HepG2 (cell line): ENCODE results near the gene CSTB. TPM values are rescaled to one million over a fixed set of nuclear protein-coding genes. Genes with fewer than 3 reads are reported as not detected.

ENCODE experiments used
- ATAC-seq: fragments of 200-7000 bp; cut with Tn5 transposase; 3 replicates; pipeline ENCODE4 v1.9.1; 2020; ENCODE audit warnings: mild to moderate bottlenecking, moderate library complexity
- BruUV-seq: library from RNA; stranded (reverse); fragments of 400-500 nt; replicated peaks from 2 replicates; lab custom pipeline; 2021; lab: Mats Ljungman, UMichigan
- CTCF ChIA-PET: fragments of 300-600 bp; formaldehyde crosslinking; extraction: SDS; loops from one replicate; lab custom pipeline; 2021; ENCODE audit warnings: low total read pairs, inconsistent platforms, low intra/inter-chr PET ratio; lab: Yijun Ruan, JAX
- POLR2A ChIA-PET: fragments of 350-600 bp; sonication (Branson Sonifier 250); formaldehyde crosslinking; loops from one replicate; lab custom pipeline; 2020; ENCODE audit warnings: antibody characterized with exemption, inconsistent platforms; lab: Yijun Ruan, JAX
- DNase-seq: peaks from one replicate; pipeline ENCODE4 v3.0.0-alpha.2; 2015; ENCODE audit warnings: low spot score
- FAIRE-seq: peaks from 3 replicates; lab custom pipeline; 2011; peaks lifted over from hg19 to GRCh38; lab: Jason Lieb, UNC
- H2AFZ ChIP-seq: one replicate; pipeline ENCODE4 v1.6.1; 2011; ENCODE audit warnings: low read length, inconsistent platforms
- H3K27ac ChIP-seq: fragments of 300-600 bp; 3 replicates; pipeline ENCODE4 v1.8.0; 2011; ENCODE audit warnings: mixed run types, mild to moderate bottlenecking, mixed read lengths, low read length, inconsistent platforms; ENCODE audit not compliant: insufficient read depth; ENCODE audit errors: extremely low read length
- H3K27me3 ChIP-seq, 2 experiments: fragments of 200-600 bp in 1 of 2; 2 replicates in 1 of 2; 3 replicates in 1 of 2; pipeline versions ENCODE4 v1.6.0 to v1.8.0; 2011; ENCODE audit warnings: low read length in 2 of 2, mild to moderate bottlenecking in 2 of 2, moderate library complexity in 2 of 2, inconsistent platforms in 1 of 2; ENCODE audit not compliant: insufficient read depth in 2 of 2, control insufficient read depth in 1 of 2
- H3K36me3 ChIP-seq, 2 experiments: fragments of 200-600 bp in 1 of 2; replicated peaks in 1 of 2; 2 replicates in 1 of 2; 3 replicates in 1 of 2; pipeline versions ENCODE4 v1.5.1 to v1.8.0; 2011; ENCODE audit warnings: low read length in 2 of 2, inconsistent platforms in 1 of 2; ENCODE audit not compliant: insufficient read depth in 2 of 2, control insufficient read depth in 1 of 2
- H3K4me1 ChIP-seq: 2 replicates; pipeline ENCODE4 v1.5.1; 2012; ENCODE audit warnings: low read length, inconsistent platforms; ENCODE audit not compliant: insufficient read depth
- H3K4me2 ChIP-seq: 2 replicates; pipeline ENCODE4 v1.6.0; 2011; ENCODE audit warnings: low read depth, low read length, inconsistent platforms
- H3K4me3 ChIP-seq, 3 experiments: fragments of 200-600 bp in 1 of 3; sonication (generic), shearing (Covaris generic) in 1 of 3; replicated peaks in 1 of 3; 2 replicates each; pipeline ENCODE4 v1.5.1; 2011 to 2016; ENCODE audit warnings: low read length in 3 of 3, inconsistent platforms in 2 of 3, low read depth in 2 of 3, mild to moderate bottlenecking in 2 of 3, control low read depth in 1 of 3, mixed read lengths in 1 of 3; ENCODE audit not compliant: insufficient read depth in 1 of 3
- H3K79me2 ChIP-seq: one replicate; pipeline ENCODE4 v1.6.1; 2011; ENCODE audit warnings: low read length, inconsistent platforms; ENCODE audit not compliant: insufficient read depth
- H3K9ac ChIP-seq: 2 replicates; pipeline ENCODE4 v1.6.0; 2011; ENCODE audit warnings: mild to moderate bottlenecking, low read depth, low read length, inconsistent platforms; ENCODE audit not compliant: insufficient read depth
- H3K9me3 ChIP-seq: 2 replicates; pipeline ENCODE4 v1.5.1; 2012; ENCODE audit warnings: mild to moderate bottlenecking, low read length
- H4K20me1 ChIP-seq: 2 replicates; pipeline ENCODE4 v1.6.0; 2011; ENCODE audit warnings: inconsistent platforms, mild to moderate bottlenecking, low read length, moderate library complexity; ENCODE audit not compliant: insufficient read depth
- ARNTL ChIP-seq: sonication (generic); formaldehyde crosslinking; IDR thresholded peaks from 2 replicates; pipeline ENCODE4 v1.4.0; 2020; ENCODE audit warnings: mild to moderate bottlenecking, missing genetic modification reagents
- CCAR2 ChIP-seq: fragments of 200-400 bp; formaldehyde crosslinking; optimal IDR thresholded peaks from 2 replicates; pipeline ENCODE3; 2018; ENCODE audit warnings: low read depth, mild to moderate bottlenecking, low read length, moderate library complexity
- HCFC1 ChIP-seq: fragments of 150-350 bp; IDR thresholded peaks from 2 replicates; pipeline ENCODE4 v1.6.1; 2014; ENCODE audit warnings: low read depth, low read length
- HIC2 ChIP-seq: sonication (generic); formaldehyde crosslinking; IDR thresholded peaks from 2 replicates; pipeline ENCODE4 v1.9.0; 2022; ENCODE audit warnings: low read depth, missing genetic modification reagents
- JUN ChIP-seq: sonication (generic); formaldehyde crosslinking; IDR thresholded peaks from 2 replicates; pipeline ENCODE4 v1.4.0; 2020; ENCODE audit warnings: mild to moderate bottlenecking, missing genetic modification reagents
- KDM6A ChIP-seq: IDR thresholded peaks from 2 replicates; pipeline ENCODE4 v1.6.1; 2016; ENCODE audit warnings: low read depth
- KLF11 ChIP-seq: IDR thresholded peaks from 2 replicates; pipeline ENCODE4 v1.6.1; 2016; ENCODE audit warnings: missing compliant biosample characterization
- MED8 ChIP-seq: sonication (generic); formaldehyde crosslinking; IDR thresholded peaks from 2 replicates; pipeline ENCODE4 v1.8.1; 2023; ENCODE audit warnings: mild to moderate bottlenecking, missing genetic modification reagents; ENCODE audit not compliant: insufficient replicate concordance
- NR1H2 ChIP-seq: sonication (generic); formaldehyde crosslinking; IDR thresholded peaks from 2 replicates; pipeline ENCODE4 v1.8.1; 2022; ENCODE audit warnings: low read depth, missing genetic modification reagents, borderline replicate concordance
- RXRB ChIP-seq: IDR thresholded peaks from 2 replicates; pipeline ENCODE4 v1.6.1; 2016; ENCODE audit warnings: borderline replicate concordance, missing genetic modification reagents, missing compliant biosample characterization
- ZFP36 ChIP-seq: fragments of 150-350 bp; IDR thresholded peaks from 2 replicates; pipeline ENCODE4 v1.6.1; 2018; ENCODE audit warnings: borderline replicate concordance, low read length, low read depth; ENCODE audit not compliant: partially characterized antibody
- ZNF484 ChIP-seq: sonication (generic); formaldehyde crosslinking; IDR thresholded peaks from 2 replicates; pipeline ENCODE4 v1.5.1; 2020; ENCODE audit warnings: mild to moderate bottlenecking, low read depth, missing genetic modification reagents, borderline replicate concordance
- ZNF687 ChIP-seq: sonication (generic); formaldehyde crosslinking; IDR thresholded peaks from 2 replicates; pipeline ENCODE4 v1.5.1; 2020; ENCODE audit warnings: mild to moderate bottlenecking, missing genetic modification reagents, moderate library complexity
- ZNF740 ChIP-seq: sonication (generic); formaldehyde crosslinking; IDR thresholded peaks from 2 replicates; pipeline ENCODE4 v1.4.0; 2020; ENCODE audit warnings: missing genetic modification reagents
- WGBS: methylation state at CpG from one replicate; pipeline ENCODE4 v1.1.6; 2017; ENCODE audit warnings: low lambda C conversion rate; 5-methylcytosine and 5-hydroxymethylcytosine counted together
- in situ Hi-C: cut with HindIII; loops from 2 replicates; pipeline ENCODE4 v1.10.0; 2017; ENCODE audit warnings: low pct_unique_long_range_greater_than_20kb; ENCODE audit not compliant: extremely low pct_ligation_motif_present
- intact Hi-C: fragments of 100-400 bp; cut with micrococcal nuclease; formaldehyde crosslinking; loops from one replicate; pipeline ENCODE4 v1.10.0; 2022; ENCODE audit not compliant: unreplicated experiment
- polyA plus RNA-seq, 8 experiments: library from polyadenylated mRNA; depleted of rRNA in 3 of 8; stranded (reverse) in 7 of 8; unstranded in 1 of 8; fragments of >200 nt; fragmentation: Illumina TruSeq in 4 of 8; extraction: Trizol in 4 of 8; gene quantifications; 2 replicates each; pipeline versions ENCODE4 v1.2.1 to v1.2.3, GENCODE V29; 2011 to 2016; ENCODE audit warnings: low read depth in 4 of 8, missing spikeins in 1 of 8, mixed read lengths in 1 of 8; ENCODE audit not compliant: insufficient read depth in 1 of 8
- total RNA-seq, 5 experiments: library from RNA; depleted of rRNA; stranded (reverse); fragments of >200 nt; fragmentation: Illumina TruSeq; extraction: Trizol; gene quantifications; 2 replicates each; pipeline ENCODE4 v1.2.3, GENCODE V29; 2016; ENCODE audit warnings: low read depth in 1 of 5

The CSTB gene
- total and polyA plus RNA-seq, 2 of the 13 experiments (the other 11 are each of a cell fraction or from before 2014, with no cell fraction given): 11.7 to 94.1 TPM

GRCh38 chr21:43810505-43811261 lies 34.6 kb upstream of the CSTB start:
- ATAC-seq: peak; percentile 79
- H3K27me3 ChIP-seq: peaks cover 0 to 2% of the 10 kb centered on the region in 2 experiments; a peak in 2 of 5 replicates
- peaks cover 1 to 4% of the 10 kb centered on the region in 2 experiments; a peak in 2 of 5 replicates for H3K36me3 ChIP-seq
- POLR2A ChIA-PET: no interaction called here
- H3K4me1 ChIP-seq: peaks cover 44% of the 10 kb centered on the region
- H4K20me1 ChIP-seq: no peaks in the 10 kb centered on the region
- no peak overlapping the region for H3K27ac ChIP-seq
- no peak overlapping the region for H2AFZ ChIP-seq
- 27% methylated on average over 17 of the region's 23 CpGs for WGBS
- DNase-seq: peak; percentile 75
- BruUV-seq: no TSS peak
- no peaks in the 10 kb centered on the region for H3K79me2 ChIP-seq
- peak; percentile 73 for FAIRE-seq
- in situ Hi-C loops (loop anchor here (5.0 kb wide), 1 partner anchor 127 kb away; no protein-coding TSS in a partner anchor), intact Hi-C loops (loop anchor here (2.0 to 10.0 kb wide), 2 partner anchors 104 to 128 kb away; no protein-coding TSS in a partner anchor)
- peak overlapping the region; percentile 27; the same call in 1 of the 2 replicates for H3K9ac ChIP-seq
- H3K4me3 ChIP-seq: peak overlapping the region in 1 of 3 experiments; percentile 65; a peak in 3 of 6 replicates
- peak overlapping the region; percentile 92 for H3K4me2 ChIP-seq
- CTCF ChIA-PET: interaction anchor here (1.1 to 2.1 kb wide), 4 partner anchors 101 to 165 kb away, joined by 3 to 11 read pairs (median 10); no protein-coding TSS in a partner anchor
- no peaks in the 10 kb centered on the region for H3K9me3 ChIP-seq
- no peak for TF ChIP-seq ZFP36
- TF ChIP-seq ARNTL: peak; percentile 55; the same call in 1 of the 2 replicates
- TF ChIP-seq KLF11 (CRISPR knock-in tag): no peak
- peak; percentile 84 for TF ChIP-seq ZNF687 (CRISPR knock-in tag)
- TF ChIP-seq KDM6A: no peak
- TF ChIP-seq RXRB: peak; percentile 41; the same call in 1 of the 2 replicates
- 0 out of 2 replicates have a peak, but pooled peaks have one; percentile 15 for TF ChIP-seq JUN
- TF ChIP-seq HIC2: 0 out of 2 replicates have a peak, but pooled peaks have one; percentile 37
- no peak for TF ChIP-seq CCAR2
- TF ChIP-seq MED8 (CRISPR knock-in tag): no peak
- TF ChIP-seq ZNF484 (CRISPR knock-in tag): no peak
- TF ChIP-seq HCFC1: no peak
- TF ChIP-seq ZNF740 (CRISPR knock-in tag): no peak
- TF ChIP-seq NR1H2 (CRISPR knock-in tag): no peak
